CD4-positive, alpha-beta T cell treated with Interferon gamma for 1 hour (primary cell): ENCODE results near the gene EPC2.

Source experiments
- DNase-seq: peaks from one replicate; pipeline ENCODE4 v3.0.0-alpha.2; 2020

The EPC2 gene

DNA sequence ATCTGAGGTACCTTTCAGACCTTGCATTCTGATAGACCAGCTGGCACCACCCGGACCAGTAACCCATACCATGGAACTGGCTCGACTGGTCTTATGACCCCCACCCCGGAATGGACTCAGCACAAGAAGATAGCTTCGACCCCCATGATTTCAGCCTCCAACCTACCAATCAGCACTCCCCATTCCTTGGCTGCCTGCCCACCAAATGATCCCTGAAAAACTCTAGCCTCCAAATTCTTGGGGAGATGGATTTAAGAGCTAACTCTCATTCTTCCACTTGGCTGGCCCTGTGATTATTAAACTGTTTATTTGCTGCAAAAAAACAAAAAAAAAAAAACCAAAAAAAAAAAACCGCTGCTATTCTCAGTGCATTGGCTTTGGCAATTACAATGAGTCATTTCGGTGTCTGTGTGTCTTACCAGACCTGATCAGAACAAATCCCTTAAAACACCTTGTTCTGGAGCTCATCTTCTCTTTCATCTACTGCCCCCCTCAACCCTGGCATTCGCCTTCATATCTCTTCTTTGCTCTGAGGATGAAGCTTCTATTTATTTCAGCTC is 170.4 kb downstream of the EPC2 start:
- DNase-seq = no peak

DNA sequence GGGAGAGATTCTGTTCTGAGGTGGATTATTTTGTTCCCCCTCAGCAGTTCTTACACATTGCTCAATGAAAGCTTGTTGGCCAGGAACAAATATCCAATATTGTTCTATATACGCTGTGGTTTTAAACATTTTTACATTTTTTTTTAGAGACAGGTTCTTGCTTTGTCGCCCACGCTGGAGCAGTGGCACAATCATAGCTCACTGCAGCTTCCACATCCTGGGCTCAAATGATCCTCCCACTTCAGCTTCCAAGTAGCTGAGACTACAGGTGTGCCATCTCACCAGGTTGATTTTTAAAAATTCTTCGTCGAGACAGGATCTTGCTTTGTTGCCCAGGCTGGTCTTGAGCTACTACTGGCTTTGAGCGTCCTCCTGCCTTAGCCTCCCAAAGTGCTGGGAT is 171.6 kb downstream of the EPC2 start:
- DNase-seq = no peak

DNA sequence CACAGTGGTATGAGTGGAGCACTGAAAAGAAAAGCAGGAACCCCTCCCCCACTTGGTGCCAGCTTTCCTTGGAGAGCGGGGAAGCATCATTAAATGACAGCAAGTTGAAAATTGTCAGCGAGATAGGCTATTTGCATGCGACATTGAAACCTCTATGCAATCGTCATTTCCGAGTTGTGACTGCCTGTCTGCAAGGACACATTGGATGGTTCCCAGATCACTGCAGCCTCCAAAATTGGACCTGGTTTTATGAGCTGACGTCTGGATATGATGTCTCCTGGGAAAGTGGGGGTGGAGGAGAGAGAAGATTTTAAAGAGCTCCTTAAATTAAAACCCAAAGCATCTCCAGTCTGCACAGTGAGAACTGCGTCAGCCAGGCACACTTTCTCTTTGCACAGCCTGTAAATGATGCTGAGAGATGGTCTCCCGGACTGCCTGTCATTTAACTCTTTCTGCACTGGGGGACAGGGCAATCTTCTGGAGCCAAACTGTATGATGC is 172.7 kb downstream of the EPC2 start:
- no peak for DNase-seq

DNA sequence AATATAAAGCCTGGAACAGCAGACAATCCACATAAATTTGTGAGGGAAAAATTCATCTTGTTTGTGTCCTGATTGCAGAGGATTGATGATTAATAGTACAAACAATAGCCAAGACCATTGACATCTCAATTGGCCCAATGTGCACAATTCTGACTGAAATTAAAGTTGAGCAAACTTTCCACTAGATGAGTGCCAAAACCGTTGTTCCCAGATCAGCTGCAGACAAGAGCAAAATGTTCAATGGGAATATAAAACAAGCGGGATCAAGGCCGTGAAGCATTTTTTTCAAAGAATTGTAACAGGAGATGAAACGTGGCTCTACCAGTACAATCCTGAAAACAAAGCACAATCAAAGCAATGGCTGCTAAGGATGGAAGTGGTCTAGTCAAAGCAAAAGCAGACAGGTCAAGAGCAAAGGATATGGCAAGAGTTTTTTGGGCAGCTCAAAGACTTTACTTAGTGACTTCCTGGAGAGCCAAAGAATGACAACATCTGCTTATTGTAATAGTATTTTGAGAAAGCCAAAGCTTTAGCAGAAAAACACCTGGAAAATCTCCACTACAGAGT is 174.6 kb downstream of the EPC2 start:
- no peak for DNase-seq

DNA sequence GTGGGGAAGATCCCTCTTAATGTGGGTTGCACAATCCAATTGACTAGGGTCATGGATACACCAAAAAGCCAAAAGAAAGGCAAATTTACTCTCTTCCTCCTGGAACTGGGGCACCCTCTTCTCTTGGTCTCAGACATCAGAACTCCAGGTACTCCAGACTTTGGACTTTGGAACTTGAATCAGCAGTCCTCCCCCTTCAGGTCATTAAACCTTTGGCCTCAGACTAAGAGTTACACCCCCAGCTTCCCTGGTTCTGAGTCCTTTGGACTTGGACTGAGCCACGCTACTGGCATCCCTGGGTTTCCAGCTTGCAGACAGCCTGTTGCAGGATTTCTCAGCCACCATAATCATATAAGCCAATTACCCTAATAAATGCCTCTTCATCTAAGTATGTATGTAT is 179.6 kb downstream of the EPC2 start:
- no peak for DNase-seq

DNA sequence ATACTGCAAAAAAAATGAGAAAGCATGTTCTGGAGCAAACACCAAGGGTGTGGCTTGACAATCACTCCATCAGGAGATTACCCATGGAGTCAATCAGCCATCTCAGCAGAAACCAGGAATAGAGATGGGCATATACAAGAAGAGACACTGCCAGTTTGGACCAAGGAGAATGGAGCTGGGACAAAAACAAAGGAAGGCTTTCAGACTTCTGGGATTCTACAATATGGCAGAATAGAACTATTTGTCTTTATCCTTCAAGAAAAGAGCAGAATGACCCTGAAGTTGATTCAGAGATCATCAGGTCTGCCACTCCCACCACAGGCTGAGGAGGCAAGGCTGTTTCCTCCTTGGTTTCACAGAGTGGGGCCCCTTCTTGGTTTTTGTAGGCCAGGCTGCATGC is 182.2 kb downstream of the EPC2 start:
- no peak for DNase-seq

DNA sequence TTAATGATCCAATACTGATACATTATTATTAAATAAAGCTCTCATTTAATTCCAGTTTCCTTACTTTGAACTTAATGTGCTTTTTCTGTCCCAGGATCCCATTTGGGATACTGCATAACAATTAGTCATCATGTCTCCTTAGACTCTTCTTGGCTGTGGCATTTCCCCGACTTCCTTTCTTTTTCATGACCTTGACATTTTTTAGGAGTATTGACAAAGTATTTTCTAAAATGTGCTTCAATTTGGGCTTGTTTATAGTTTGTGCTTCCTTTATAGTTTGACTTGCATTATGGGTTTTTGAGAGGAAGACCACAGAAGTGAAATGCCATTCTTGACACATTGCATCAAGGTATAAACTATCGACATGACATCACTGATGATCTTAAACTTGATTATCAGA is 184.4 kb downstream of the EPC2 start:
- DNase-seq = no peak

DNA sequence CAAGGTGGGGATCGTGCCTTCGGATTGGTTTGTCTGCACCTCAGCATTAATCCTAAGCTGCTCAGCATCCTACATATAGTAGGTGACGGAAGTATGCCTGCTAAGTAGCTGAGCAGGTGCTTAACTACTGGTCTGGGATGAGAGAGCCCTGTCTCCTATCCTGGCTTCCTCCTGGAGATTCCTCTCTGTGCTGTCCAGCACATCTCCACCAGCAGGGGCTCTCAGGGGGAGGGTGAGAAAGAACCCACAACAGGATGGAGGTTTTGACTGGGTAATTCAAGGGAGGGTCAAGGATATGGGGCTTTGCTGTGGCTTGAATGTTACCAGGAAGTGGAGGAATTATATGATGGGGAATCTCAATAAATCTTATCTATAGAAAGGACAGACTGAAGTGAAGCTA is 185.1 kb downstream of the EPC2 start:
- no peak for DNase-seq

DNA sequence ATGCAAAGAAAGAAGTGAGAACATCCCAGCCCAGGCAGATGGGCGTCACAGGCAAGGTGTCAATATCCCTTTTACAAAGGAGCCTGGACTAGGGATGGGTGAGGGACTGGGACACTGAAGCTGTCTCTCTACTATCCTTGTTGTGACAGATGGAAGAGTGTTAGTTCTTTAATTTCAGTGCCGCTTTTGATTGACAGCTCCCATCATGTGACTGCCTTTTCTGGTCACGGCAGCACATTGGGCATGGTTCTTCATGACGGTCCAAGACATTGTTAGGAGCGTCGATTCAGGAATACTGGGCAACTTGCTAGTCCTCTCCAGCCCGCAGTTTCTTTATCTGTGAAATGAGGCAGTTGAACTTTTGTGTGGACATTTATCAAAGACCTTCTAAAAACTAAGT is 188.1 kb downstream of the EPC2 start:
- DNase-seq = no peak
